Middle frontal gyrus (tissue), 1 donor: ENCODE results near the gene SUSD6.
A peak's percentile ranks its signal among the peaks of the same experiment; 100 is the strongest.

Source experiments
- DNase-seq: peaks from one replicate; pipeline ENCODE4 v3.0.0-alpha.2; 2015; ENCODE audit warnings: low spot score; ENCODE audit errors: extremely low spot score

The SUSD6 gene

GRCh38 chr14:69611172-69612013, at the start of gene SUSD6:
TSS of gene SUSD6 (plus strand) at chr14:69611596. CDS start at chr14:69658593, 46,997 bp downstream.
- DNase-seq: peak; percentile 78

DNA sequence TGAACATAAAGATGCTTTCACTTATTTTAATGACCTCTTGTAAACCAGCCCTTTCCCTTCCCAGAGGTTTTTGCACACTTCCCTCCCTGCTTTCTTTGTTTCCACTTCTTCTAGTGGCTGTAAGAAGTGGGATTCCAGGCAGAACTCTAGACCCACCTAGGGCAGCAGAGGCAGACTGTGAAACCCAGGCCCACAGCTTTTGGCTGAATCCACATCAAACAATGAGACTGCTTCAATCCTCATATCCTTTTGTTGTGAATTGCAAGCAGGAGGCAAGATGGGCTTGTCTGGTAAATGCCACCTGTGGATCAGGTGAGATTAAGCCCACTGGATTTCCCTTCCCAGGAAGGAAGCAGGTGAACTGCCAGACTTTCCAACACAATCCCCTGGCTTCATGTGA, 49.5 kb upstream of the SUSD6 start:
- no peak for DNase-seq

DNA sequence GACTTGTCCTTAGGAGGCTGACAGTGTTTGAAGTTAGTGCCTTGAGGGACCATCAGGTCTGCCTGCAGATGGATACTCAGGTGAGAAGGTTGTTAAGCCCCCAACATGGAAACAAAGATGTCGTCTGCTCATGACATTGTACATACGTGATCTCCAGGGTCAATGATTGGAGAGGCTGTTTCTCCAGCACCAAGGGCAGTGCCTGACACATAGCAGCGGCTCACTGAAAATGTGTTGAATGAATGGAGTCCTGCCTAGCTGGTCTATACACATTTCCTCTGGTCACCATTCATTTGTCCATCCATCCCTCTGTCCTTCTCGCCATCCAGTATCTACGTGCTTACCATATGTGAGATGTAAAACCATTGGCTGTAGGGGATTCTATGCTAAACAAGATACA, 43.8 kb upstream of the SUSD6 start:
- no peak for DNase-seq

DNA sequence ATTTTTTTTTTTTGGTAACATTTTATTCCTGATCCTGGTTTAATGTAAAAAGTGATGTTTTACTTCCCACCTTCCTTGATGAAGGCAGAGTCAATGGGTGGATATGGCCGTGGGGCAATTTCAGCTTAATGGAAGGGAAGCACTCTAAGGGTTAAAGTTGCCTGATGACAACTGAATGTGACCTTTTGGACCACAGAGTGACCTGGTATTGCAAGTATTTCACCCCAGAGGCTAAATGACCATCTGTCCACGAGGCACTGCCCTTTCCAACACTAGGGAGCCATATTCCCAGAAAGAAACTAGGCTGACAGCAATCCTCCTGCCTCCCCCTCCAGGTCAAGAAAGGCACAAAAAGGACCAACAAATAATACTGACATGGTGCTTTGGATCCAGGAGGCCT, 41.5 kb upstream of the SUSD6 start:
- no peak for DNase-seq

GRCh38 chr14:69570836-69571330, 40.5 kb upstream of the SUSD6 start:
- DNase-seq: no peak

- no peak for DNase-seq
Measured at GRCh38 chr14:69571449-69572029, 39.9 kb upstream of the SUSD6 start.

DNA sequence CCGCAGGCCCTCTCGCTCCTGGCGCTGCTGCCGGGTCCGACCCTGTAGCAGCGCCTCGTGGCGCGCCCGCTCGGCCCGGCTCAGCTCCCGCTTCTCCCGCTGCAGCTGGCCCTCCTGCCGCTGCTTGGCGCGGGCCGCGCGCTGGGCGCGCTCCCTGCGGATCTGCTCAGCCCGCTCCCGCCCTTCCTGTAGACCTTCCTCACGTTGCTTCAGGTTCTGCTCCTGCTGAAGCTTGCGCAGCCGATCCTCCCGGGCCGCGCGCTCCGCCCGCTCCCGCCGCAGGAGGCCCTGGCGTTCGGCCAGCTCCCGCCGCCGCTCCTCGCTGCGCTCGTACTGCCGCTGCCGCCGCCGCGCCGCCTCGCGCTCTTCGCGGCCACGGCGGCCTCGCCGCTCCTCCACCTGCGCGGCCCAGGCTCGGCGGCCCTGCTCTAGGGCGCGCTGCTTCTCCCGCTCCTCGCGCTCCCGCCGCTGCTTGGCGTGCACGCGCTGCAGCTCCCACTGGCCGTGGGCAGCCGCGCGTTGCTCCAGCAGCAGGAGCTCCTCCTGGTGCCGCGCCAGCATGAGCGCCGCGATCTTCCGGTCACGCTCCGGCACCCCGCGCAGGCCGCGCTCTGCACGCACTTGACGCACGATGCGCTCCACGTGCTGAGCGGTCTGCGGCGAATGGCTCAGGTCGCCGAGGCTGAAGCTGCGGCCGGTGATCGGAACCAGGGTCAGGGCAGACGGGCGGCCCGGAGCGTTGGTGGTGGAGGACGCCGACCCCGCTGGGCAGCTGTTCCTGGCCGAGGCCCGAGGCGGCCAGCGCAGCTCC, 39.2 kb upstream of the SUSD6 start:
- no peak for DNase-seq

- DNase-seq: no peak
Measured at GRCh38 chr14:69572841-69573135, 38.6 kb upstream of the SUSD6 start.

DNA sequence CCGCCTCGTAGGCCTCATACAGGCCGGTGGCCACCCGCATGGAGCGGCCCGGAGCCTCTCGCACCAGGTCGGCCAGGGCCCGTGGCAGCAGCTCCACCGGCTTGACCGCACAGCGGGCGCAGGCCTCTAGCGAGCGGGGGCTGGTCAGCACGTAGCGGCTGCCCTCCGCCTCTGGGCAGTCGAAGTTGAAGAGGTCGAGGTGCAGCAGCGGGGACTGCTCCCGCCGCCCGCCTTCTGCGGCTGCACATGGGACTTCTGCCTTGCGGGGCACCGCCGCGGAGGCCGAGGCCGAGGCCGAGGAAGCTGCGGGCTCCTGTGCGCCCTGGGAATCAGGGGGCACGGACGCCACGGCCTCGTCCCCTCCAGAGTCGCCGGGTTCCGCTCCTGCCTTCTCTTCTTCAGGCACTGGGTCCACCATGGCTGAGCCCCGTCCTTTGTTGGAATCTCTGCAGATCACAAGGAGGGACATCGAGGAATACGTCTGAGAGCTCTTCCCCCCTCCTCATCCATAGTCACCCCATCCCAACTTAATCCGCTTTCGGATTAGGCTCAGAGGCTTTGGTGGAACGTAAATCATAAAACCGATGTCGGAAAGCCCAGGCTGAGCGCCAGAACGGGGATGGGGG, 38.1 kb upstream of the SUSD6 start:
- DNase-seq: no peak

GRCh38 chr14:69573831-69574262, 37.5 kb upstream of the SUSD6 start:
- no peak for DNase-seq

GRCh38 chr14:69574263-69574953, 37.0 kb upstream of the SUSD6 start, which contains the start of gene CCDC177:
TSS of gene CCDC177 (minus strand) at chr14:69574871. CDS start at chr14:69573622, 1,249 bp downstream.
- DNase-seq: peak; percentile 35

DNA sequence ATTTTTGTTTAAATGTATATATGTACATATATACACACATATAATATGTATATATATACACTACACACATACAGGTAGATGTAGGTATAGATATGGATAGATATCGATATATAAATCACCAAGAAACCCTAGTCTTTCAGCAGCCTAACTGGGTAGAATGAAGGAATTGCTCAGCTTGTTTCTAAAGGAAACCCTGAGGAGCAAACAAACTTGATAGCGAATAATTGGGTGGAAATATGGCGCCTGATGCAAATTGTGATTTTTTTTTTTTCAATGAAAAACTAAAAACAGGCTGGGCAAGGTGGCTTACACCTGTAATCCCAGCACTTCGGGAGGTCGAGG, 36.5 kb upstream of the SUSD6 start:
- DNase-seq: no peak

- no peak for DNase-seq
Measured at GRCh38 chr14:69579476-69579875, 31.9 kb upstream of the SUSD6 start.

DNA sequence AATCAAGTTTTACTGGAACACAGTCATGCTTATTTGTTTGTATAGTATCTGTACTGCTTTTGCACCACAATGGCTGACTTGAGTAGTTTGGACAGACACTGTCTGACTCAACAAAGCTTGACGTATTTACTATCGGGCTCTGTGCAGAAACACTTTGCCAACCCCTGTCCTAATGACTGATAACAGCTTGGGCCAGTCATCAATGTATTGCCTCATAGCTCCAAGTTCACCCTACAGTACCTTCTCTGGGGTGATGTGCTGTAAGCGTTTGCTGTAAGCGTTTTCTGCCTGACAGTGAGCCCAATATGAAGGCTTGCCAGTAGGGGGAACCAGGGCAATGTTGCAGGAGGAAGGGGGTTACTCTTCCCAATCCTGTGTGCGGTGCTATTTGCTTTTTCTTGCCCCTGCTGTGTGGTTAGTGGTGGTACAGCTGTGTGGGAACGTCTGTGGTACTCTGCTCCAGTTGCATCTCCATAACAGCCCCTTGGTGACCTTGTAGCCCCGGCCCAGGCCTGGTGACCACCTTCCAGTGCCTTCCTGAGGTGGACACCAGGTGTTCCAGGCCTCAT, 31.3 kb upstream of the SUSD6 start:
- DNase-seq: no peak

DNA sequence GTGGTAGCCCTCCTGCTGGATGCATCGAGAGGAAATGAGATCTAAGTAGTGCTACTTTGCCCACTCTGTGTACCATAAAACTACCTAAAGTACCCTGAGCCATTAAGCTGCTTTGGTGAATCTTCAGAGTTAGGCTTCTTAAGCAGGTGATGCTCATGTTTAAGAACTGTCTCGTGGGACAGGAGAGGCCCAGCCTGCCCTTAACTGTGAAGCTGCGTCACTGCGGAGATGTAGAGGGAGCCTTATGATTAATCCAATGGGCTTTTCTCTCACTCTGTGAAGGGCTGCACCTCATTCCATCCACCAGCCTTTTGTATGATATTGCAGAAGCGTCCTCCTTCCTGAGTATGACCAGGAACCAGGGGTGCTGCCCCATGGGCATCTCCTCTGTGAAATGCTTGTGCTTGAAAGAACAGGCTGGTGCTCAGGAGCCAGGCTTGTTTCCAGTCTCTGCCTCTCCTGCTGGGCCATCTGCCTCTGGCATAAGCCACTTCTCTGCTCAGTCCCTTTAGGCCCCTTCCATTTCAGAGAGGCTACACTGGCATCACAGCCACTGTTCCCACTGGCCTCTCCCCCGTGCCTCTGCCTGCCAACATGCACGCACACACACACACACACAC, 30.0 kb upstream of the SUSD6 start:
- DNase-seq: no peak

DNA sequence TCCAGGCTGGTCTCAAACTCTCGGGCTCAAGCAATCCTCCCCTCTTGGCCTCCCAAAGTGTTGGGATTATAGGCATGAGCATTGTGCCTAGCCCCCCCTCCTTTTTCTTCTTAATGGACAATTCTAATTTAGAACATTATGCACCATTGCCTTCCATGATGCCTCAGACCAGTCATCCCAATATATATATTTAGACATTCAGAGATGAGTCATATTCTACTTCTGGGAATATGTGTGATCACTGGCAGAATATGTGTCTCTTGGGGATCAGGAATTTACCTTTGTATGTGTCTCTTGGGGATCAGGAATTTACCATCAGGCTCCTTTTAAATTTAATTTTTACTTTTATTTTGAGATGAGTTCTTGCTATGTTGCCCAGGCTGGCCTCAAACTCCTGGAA, 29.2 kb upstream of the SUSD6 start:
- DNase-seq: no peak

GRCh38 chr14:69582829-69583228, 28.6 kb upstream of the SUSD6 start:
- DNase-seq: no peak

DNA sequence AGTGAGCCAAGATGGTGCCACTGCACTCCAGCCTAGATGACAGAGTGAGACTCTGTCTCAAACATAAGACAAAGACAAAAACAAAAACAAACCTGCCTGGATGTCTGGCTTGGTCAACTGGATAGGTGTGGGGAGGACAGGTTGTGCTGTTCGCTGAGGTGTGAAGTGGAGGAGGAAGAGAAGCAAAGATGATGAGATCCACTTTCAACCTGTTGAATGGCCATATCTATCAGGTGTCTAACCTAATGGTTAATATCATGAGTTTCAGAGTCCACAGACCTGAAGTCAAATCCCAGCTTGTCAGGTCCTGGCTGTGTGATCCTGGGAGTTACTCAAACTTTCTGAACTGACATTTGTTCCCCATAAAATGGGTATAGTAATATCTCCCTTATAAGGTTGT, 27.0 kb upstream of the SUSD6 start:
- DNase-seq: no peak

- no peak for DNase-seq
Measured at GRCh38 chr14:69586404-69586803, 25.0 kb upstream of the SUSD6 start.

DNA sequence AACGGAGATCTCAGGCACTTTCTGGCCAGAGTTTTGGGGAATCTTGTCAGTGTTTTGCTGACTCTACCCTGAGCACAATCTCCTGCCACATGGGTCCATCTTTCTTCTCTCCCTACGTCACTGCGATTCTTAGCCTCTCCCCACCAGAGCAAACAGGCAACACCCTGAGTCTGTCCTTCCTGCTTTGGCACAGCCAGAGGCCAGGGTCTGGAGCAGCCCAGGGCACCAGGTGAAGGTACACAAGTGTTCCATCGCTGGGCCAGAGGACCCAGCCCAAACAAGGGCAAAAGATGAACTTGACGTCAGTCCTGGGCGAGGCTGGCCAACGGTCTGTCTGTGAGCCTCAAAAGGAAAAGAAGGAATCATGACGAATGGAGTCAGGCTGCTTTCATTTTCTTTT, 24.0 kb upstream of the SUSD6 start:
- DNase-seq: no peak
